NCI-H1694 (cell line): Measurements from ENCODE around the gene ORC2.

Experiments used
- DNase-seq: peaks from one replicate; lab custom pipeline; 2025; lab: John Stamatoyannopoulos, UW

ORC2 gene

GRCh38 chr2:200860092-200860795 lies 103.2 kb downstream of the ORC2 start:
- DNase-seq, result no peak
